H54 (cell line): Measurements from ENCODE around the gene RNF4.
"Not testable (repeated sequence)": the region's sequence is repeated elsewhere in the genome, so short reads cannot be mapped to it uniquely, and the experiment has no call there.

Experiments
- DNase-seq: peaks from one replicate; pipeline ENCODE4 v3.0.0; 2011; ENCODE audit warnings: low spot score, mixed read lengths; ENCODE audit not compliant: insufficient read length
- FAIRE-seq: peaks from 3 replicates; lab custom pipeline; 2011; peaks lifted over from hg19 to GRCh38; lab: Jason Lieb, UNC
- POLR2A ChIP-seq: IDR thresholded peaks from 2 replicates; pipeline ENCODE4 v1.6.1; 2011; ENCODE audit warnings: low read depth, mild to moderate bottlenecking, low read length

The RNF4 gene

DNA sequence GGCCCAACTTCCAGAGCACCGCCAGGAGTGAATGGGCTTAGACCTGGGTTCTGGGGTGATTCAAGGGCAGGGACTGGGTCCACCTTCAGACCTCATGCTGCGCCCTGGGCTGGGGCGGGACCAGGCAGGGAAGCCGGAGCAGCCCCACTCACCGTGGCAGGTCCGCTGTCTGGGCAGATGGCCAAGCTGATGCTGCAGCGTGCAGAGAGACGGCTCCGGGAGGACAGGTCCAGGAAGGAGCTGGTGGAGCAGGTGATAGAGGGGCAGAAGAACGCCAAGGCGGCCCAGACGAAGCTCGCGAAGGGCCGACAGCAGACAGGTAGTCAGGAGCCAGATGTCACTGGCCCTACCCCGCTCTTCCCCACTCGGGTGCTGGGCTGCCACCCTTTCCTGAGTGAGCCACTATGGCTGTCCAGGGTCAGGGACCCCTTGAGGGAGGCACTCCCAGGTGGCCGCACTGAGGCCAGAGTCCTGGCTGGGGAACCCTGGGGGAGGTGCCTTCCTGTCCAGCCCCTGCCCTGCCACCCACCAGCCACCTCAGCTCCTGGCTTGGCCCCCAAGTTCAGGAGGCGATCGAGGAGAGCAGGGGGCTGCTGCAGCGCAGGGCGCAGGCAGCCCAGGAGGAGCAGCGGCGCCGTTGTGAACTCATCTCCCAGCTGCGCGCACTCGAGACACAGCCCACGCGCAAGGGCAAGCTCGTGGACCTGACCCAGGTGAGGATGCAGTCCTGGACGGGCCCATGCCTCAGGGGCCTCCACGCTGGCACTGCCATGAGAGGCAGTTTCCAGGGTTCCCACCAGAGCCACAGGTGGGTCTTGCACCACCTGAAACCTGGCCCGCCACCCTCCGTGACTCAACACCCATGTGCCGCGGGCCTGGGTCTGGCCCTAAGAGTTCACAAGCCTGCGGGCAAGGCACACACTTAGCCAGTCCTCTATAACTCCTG, 10.1 kb upstream of the RNF4 start:
- no peak for TF ChIP-seq POLR2A
- no peak for FAIRE-seq
- DNase-seq: no peak

GRCh38 chr4:2459589-2460349, 9.1 kb upstream of the RNF4 start:
- TF ChIP-seq POLR2A: no peak
- no peak for DNase-seq
- FAIRE-seq: no peak

- FAIRE-seq: no peak
These were observed 7.5 kb upstream of the RNF4 start for GRCh38 chr4:2461246-2461960.

GRCh38 chr4:2462218-2462991, 6.5 kb upstream of the RNF4 start:
- no peak for TF ChIP-seq POLR2A

More at GRCh38 chr4:2461246-2461960, 7.5 kb upstream of the RNF4 start:
- no peak for TF ChIP-seq POLR2A
- no peak for DNase-seq

DNA sequence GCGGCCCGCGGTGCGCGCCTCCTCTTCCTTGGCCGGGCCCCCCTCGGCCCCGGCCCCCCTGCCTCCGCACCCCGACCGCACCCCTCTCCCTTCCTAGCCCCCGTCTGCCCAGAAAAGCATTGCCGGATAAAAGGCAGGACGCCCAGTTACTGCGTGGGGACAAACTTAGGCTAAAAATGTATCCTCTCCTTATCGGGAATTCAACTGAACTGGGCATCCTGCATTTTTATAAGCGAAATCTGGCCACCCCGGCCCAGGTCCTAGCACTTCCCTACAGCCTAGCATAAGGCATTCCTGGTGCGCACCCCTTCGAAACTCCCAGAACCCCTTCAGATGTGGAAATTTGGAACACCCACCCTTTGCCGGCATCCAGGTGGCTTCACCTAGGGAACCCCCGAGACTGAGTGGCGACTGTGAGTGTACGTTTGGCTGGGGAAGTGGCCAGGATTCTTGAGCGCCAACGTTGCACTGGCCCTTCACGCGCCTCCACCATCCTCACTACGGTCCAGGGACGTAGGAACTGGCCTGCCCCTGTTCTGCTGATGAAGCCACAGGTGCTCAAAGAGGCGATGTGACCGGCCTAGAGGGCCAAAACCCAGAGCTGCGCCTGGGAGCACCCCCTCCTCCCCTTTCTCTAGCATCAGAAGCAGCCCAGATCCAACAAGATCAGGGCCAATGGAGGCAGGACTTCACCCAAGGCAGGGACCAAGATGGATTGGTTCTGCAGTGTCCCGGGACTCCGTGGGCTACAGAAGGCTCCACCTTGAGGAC, 5.7 kb upstream of the RNF4 start:
- FAIRE-seq: no peak
- TF ChIP-seq POLR2A: no peak
- no peak for DNase-seq

More at GRCh38 chr4:2462218-2462991, 6.5 kb upstream of the RNF4 start:
- FAIRE-seq (no peak), DNase-seq (no peak)

DNA sequence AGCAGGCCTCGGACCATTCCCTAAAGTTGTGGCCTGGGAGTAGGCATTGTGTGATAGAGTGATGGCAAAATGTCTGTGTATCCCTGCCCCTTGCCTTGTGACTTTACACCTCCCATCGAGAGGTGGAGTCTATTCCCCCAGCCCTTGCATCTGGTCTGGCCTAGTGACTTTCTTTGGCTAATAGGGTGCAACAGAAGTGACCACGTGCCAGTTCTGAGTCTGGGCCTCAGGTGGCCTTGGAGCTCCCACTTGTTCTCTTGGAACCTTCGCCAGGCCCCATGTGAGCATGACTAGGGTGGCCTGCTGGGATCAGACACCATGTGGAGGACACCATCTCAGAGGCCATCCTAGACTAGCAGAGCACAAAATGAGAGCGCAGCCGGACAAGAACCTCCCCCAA, 3.9 kb upstream of the RNF4 start:
- no peak for TF ChIP-seq POLR2A
- no peak for DNase-seq
- no peak for FAIRE-seq

DNA sequence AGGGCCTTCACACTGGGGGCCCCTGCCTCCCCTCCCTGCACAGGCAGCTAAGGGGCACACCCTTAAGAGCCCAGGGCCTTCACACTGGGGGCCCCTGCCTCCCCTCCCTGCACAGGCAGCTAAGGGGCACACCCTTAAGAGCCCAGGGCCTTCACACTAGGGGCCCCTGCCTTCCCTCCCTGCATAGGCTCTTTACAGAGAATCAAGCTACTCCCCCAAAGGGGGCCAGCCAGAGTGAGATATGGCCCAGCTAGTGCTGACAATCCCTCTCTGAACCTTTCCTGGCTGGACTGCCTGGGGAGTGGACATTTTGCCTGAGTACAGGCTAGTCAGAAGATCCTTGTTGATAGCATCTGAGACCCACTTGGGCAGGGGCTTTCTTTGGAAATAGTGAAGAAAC, 3.4 kb upstream of the RNF4 start:
- DNase-seq: not testable (repeated sequence)

GRCh38 chr4:2469192-2469984, 482 bp downstream of the RNF4 start:
- no peak for FAIRE-seq
- peak; percentile 33 for DNase-seq

More for the DNA sequence above, 3.4 kb upstream of the RNF4 start:
- FAIRE-seq: not testable (repeated sequence)

DNA sequence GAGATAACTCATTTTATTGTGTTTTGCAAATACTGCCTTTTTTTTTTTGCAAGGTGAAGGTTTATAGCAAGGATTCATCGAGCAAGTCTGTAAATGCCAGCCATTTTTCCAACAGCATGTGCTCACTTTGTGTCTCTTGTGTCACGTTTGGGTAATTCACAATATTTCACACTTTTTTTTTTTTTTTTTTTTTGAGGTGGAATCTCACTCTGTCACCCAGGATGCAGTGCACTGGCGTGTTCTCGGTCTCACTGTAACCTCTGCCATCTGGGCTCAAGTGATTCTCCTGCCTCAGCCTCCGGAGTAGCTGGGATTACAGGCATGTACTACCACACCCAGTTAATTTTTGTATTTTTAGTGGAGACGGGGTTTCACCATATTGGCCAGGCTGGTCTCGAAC, 1.9 kb downstream of the RNF4 start:
- TF ChIP-seq POLR2A: no peak
- no peak for FAIRE-seq
- DNase-seq: no peak

More at GRCh38 chr4:2469192-2469984, 482 bp downstream of the RNF4 start:
- 0 out of 2 replicates have a peak, but pooled peaks have one; percentile 51 for TF ChIP-seq POLR2A

DNA sequence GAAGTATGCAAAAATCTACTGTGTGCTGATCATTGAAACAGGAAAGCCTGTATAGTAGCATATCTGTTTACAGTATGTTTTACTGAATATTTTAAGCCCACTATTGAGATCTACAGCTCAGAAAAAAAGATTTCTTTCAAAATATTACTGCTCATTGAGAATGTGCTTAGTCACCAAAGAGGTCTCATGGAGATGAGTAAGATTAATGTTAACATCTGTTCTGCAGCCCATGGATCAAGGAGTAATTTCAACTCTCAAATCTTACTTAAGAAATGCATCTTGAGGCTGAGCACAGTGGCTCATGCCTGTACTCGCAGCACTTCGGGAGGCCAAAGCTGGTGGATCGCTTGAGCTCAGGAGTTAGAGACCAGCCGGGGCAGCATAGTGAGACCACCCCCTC, 3.3 kb downstream of the RNF4 start:
- FAIRE-seq: no peak
- no peak for DNase-seq
- TF ChIP-seq POLR2A: no peak

- no peak for TF ChIP-seq POLR2A
- FAIRE-seq (no peak), DNase-seq (no peak)
These were observed 9.3 kb downstream of the RNF4 start for GRCh38 chr4:2478229-2478628.

GRCh38 chr4:2480649-2481048, 11.7 kb downstream of the RNF4 start:
- no peak for TF ChIP-seq POLR2A
- FAIRE-seq (no peak), DNase-seq (no peak)
